GM18858 (cell line): Measurements from ENCODE around the gene DOC2B.
"Not testable (repeated sequence)": the region's sequence is repeated elsewhere in the genome, so short reads cannot be mapped to it uniquely, and the experiment has no call there.

Experiments used
- ATAC-seq: cut with Tn5 transposase; IDR thresholded peaks from one replicate; pipeline ENCODE4 v1.9.1; 2021; ENCODE audit not compliant: unreplicated experiment

DOC2B gene

DNA sequence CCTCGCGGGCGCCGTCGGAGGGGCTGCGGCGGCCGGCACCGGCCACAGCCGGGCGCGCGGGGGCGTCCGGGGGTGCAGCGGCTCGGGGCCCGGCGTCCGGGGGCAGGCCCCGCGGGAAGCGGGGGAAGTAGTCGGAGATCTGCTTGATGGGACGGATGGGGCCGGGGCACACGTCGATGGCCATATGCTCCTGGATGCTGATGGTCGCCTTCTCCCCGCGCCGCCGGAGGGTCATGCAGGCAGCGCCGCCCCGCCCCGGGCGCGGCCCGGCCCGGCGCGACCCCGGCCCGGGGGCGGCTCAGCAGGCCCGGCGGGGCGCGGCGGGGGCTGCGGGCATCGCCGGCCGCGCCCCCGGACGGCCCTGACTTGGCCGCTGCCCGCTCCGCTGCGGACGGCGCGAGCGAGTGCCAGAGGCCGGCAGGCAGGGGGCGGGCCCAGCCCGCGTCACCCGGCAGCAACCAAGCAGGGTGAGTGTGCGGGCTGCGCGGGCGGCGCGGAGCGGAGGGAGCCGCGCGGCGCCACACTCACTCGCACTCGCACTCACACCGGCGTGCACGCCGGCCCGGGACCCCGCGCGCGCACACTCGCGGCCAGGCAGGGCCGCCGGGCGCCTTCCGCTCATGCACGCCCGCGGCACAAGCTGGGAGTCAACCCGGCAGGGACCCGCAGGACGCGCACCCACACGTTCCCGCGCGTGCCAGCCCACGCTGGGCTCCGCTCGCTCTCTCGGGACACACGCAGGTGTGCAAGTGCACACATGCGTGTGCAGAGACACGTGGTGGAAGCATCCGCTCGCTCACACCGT lies at the start of gene DOC2B:
Gene DOC2B (minus strand): TSS at position 406 of the 805 bp plus-strand sequence. CDS start 171 bp downstream, at position 235.
- no peak for ATAC-seq

DNA sequence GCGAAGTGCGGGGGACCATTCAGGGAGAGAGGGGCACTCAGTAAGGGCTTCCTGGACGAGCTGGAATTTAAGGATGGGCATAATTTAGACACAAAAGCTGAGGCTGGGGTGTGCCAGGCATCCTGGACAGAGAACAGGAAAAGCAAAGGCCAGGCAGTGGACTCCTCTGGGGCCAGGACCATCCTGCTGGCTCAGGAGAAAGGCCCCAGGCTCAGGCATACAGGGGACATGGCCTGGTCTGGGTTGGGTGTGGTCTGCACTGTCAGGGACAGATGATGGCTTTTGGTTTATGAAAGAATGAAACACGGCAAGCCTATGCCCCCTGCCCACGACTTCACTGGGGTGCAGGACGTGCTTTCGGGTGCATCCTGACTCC lies 48.9 kb upstream of the DOC2B start:
- ATAC-seq, result no peak

DNA sequence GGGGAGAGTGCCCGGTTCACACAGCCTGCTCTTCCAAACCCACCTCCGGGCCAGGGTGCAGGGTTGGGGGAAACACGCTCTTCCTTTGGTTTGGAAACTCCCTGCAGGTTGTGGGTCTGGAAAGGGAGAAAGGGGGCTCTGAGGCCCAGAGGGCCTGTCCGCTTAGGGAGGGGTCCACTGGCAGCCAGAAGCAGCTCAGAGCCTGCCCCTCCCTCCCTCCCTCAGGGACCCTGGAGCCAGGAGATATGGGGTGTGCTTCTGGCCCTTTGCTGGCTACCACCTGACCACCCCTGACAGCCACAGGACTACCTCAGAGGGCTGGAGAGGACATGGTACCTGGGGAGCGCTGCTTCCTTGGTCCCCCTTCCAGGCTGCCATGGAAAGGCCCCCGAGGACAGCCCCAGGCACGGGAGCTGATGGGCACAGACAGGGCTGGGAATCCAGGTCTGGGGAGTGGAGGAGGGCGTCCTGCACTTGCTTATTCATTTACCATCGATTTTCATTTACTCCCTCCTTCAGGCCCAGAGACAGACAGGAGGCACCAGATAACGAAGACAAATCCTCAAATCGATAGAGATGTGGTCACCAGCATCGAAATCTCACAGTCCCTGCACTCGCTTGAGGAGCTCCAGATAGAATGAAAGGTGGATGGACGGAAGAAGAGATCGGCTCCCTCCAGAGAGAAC lies 48.4 kb upstream of the DOC2B start:
- no peak for ATAC-seq

DNA sequence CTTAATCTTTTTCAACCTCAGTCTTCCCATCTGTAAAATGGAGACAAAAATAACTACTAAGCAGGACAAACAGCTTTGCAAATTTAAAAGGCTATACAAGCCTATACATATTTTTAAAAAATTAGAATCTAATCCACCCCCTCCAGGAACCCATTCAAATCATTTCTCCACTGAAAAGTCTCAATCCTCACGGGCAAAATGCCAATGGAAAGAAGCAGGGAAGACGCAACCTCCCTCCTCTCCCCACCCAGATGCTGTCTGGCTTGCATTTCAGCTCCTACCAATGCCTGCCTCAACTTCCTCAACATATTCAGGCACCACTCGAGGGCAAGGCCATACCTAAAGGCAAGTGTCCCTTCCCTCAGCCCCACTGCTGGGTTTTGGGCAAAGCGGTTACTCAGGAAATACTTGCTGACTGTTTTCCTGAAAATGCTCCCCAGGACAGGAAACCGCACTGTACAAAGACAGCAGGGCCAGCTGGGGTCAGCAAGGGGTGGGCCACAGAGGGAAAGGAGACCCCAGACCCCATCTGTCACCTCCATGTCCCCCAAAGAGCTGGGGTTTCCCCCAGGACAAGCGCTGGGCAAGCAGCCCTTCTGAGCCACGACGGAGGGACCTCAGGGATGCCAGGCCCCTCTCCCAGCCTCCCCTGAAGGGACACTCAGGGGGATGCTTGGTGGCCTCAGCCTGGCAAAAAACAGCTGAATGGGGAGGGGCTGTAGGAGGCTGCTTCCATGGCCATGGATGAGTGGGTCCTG lies 47.7 kb upstream of the DOC2B start:
- no peak for ATAC-seq

DNA sequence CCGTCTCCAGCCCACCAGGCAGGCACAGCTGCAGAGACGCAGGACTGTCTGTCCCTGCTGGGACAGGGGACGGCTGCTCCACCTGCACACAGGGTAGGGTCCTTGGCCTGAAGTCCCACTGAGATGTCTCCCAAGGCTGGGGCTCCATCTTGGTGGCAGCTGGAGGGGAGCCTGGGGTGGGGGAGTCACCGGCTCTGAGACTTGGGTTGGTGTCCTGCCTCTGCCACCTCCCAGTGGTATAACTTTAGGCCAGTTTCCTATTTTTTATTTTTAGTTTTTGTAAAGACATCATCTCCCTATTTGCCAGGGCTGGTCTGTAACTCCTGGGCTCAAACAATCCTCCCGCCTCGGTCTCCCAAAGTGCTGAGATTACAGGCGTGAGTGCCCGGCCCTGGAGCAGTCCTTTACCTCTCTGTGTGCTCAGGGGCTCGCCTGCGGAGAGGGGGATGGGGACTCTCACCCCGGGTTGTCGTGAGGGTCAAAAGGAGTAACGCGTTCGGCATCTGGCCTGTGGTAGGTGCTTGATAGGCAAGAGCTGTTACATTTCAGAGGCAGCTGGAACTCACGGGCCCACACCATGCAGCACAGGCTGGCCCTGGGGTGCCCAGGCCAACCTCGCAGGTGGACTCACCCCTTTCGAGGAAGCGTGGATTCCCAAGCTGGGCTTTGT lies 46.6 kb upstream of the DOC2B start:
- no peak for ATAC-seq

DNA sequence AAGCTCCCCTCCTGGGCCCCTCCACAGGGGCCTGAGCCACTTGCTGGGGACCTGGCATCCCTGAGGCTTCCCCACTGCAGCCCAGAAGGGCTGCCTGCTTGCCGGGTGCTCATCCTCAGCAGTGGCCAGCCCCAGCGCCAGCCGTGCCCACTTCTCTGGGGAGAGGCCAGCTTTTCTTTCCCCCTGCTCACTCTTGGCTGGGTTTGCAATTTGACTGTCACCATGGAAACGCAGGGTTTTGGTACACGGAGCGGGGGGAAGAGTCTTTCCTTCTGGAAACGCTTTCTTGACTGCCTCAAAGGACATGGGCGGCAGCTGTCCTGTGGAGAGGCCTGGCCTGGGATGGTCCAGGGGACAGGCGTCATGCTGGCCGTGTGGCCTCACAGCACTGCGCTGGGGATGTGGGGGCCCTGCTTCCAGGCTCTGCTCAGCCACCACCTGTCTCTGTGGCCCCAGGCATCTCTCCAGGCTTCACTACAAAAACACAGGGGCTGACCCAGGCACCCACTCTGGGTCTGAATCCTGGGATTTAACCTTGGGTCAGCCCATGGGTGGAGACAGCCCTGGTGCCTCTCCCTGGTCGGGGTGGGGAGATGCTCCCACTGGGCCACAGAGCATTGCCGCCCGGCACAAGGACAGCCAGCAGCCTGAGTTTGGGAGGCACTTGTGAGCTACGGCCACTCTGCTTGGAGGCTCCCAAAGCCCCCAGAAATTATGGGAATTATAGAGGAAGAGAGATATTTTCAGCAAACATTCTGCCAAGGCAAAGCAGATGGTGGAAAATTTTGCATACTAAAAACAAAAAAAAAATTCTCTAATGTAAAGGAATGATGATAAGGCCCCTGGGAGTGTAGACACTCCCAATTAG lies 45.9 kb upstream of the DOC2B start:
- no peak for ATAC-seq

DNA sequence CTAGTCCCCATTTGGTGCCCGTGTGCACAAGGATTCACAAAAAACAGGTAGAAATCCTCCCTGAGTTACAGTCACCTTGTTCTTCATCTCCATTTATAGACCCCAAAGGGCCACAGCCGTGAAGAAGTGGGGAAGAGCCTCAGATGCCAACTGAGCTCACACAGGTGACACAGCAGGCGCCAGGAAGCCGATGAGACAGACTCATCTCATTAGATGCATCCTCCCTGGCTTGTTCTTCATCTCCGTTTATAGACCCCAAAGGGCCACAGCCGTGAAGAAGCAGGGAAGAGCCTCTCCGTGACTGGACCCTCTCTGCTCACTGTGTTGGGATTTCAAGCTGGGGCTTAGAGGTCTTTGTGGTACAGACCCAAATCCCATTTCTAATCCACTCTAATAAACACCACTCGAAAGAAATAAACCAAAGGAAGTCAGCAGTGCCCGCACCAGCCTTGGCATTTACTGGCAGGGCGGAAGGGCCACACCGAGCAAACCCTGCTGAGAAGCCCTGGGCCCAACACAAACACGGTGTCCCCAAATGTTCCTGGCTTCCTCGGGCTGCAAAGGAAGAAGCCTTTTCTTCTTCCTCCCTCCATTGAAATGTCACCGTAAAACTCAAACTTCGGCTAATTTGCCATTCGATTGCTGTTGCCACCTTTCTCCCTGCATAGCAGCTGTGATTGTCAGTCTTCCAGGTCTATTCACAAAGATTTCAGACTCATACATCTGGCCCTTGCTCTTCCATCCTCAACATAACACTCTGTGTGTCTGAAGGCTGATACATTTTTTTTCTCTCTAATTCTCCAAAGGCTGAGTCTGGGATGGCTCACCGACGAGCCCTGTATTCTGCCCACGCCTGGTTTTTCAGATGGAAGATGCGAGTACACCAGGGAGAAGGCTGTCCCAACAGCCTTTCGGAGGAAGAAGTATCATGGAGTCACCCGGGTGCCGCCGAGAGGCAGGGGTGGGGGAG lies 44.9 kb upstream of the DOC2B start:
- ATAC-seq, result no peak

DNA sequence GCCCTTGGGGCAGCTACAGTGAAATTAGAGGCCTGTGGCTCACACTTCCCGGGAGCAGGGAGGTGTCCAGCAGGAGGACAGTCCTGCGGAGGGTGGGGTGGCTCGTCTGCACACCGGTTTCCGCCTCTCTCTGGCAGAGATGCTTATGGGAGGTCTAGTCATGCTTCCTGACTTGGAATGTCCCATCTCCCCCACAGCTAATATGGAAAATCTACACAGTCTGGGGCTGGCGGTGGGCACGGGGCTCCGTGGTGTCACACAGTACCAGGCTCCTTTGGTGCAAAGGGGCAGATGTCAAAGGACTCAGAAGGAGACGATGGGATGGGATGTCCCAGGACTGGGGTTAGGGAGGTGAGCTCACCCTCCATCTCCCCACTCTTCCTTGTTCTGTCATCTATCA lies 44.1 kb upstream of the DOC2B start:
- no peak for ATAC-seq

DNA sequence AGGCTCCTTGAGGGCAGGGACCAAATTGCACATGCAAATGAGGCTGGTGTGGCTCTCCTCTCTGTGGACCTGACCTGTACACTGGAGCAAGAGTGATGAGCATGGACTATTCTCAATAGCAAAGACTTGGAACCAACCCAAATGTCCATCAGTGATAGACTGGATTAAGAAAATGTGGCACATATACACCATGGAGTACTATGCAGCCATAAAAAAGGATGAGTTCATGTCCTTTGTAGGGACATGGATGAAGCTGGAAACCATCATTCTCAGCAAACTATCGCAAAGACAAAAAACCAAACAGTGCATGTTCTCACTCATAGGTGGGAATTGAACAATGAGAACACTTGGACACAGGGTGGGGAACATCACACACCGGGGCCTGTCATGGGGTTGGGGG lies 43.1 kb upstream of the DOC2B start:
- ATAC-seq, result not testable (repeated sequence)

DNA sequence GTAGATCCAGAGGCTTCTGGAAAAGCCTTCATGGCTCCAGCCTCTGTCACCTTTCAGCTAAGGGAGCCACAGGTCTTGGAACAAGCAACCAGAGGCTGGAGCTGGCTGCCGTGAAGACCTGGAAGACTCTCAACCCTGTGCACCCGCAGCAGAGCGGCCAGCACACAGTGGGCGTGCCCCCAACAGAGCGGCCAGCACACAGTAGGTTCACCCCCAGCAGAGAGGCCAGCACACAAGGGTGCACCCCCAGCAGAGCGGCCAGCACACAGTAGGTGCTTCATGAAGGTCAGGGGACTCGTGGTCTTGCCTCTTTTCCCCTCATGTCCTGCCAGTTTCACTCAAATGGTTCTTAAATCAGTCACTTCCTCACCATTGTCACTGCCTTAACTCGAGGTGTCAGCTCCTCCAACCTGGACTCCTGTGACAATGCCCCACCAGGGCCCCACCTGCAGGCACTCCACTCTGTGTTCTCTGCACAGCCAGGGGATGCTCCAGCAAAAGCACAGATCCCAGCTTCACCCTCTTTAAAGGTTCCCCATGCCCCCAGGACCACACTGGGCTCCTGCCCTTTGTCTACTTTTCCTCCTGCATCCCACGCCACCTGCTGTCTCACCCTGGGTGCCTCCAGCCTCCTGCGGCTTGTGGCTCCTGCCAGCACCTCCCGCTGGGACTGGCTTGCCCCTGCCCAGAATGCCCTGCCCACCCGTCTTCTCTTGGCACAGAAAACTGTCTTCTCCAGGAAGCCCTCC lies 42.4 kb upstream of the DOC2B start:
- no peak for ATAC-seq

DNA sequence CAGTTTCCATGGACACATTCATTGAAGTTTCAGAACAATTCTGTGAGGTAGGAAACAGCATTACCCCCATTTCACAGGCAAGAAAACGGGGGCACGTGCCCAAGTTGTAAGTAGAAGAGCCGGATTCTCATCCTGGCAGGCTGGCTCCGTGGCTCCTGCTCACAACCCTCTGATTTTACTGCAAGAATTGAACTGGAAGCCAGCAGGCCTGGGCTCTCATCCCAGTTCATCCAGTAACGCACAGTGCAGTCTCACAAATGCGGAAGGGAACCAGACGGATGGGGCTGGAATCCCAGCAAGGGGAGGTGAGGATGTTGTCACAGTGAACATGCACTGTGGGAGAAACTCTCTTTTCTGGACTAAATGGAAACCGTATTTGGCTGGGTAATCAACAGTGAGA lies 40.7 kb upstream of the DOC2B start:
- ATAC-seq, result no peak

DNA sequence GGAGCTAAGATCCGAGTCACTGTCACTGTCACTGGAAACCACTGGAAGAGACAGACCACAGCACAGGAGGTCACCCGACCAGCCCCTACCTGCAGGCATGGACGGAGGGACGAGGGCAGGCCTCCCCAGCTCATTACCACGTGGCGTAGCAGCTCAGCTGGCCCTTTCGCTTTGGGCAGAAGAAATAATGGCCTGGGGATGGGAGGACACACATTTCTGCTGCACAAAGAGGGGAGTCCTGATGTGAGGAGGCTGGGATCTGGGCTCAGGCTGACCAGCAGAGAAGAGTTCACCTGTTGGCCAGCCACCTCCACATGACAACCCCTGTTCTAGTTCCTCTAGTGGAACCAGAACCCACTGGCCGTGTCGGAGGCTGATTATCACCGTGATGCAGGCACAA lies 38.2 kb upstream of the DOC2B start:
- no peak for ATAC-seq

DNA sequence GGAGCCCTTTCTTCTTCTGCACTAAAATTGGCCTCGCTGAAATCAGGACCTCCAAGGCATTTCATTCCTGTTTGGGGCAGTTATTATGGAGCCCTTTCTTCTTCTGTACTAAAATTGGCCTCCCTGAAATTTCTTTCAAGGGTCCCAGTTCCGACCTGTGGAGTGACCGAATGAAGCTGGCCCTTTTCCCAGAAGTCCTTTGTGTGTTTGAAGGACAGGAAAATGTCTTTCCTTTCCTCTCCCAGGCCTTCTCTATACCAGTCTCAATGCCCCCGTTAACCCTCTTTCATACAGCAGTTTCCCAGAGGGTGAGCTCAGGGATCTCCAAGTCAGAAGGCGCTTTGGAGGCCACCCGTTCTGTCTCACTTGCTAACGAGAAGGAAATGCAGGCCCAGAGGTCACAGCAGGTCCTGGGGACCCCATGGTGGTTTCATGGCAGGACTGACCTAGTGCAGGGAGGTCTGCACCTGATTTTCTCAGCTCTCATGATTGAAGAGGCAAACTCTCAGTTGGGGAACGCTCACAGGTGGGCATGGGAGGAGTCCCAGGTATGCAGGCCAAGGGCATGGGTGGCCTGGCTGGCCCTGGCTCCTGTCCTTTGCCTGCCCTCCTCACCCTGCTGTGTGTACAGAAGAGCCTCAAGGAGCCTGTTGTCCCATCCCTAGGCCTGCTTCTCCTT lies 37.1 kb upstream of the DOC2B start:
- no peak for ATAC-seq

DNA sequence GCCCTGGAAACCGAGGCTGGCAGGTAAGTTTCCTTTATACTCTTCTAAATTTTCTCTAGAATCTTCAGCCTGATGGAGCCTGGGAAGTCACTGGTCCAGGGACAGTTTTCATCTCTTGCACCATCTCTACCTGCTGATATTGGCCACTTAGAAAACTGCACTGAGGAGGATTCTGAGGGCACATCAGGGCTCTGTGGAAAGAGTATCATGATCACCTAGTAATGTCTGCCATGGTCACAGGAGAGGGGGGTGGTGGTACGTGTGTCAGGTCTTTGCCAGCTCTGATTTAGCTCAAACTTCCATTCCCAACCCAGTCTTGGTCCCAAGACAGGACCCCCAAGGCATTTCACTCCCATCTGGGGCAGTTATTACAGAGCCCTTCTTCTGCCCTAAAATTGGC lies 35.2 kb upstream of the DOC2B start:
- no peak for ATAC-seq

DNA sequence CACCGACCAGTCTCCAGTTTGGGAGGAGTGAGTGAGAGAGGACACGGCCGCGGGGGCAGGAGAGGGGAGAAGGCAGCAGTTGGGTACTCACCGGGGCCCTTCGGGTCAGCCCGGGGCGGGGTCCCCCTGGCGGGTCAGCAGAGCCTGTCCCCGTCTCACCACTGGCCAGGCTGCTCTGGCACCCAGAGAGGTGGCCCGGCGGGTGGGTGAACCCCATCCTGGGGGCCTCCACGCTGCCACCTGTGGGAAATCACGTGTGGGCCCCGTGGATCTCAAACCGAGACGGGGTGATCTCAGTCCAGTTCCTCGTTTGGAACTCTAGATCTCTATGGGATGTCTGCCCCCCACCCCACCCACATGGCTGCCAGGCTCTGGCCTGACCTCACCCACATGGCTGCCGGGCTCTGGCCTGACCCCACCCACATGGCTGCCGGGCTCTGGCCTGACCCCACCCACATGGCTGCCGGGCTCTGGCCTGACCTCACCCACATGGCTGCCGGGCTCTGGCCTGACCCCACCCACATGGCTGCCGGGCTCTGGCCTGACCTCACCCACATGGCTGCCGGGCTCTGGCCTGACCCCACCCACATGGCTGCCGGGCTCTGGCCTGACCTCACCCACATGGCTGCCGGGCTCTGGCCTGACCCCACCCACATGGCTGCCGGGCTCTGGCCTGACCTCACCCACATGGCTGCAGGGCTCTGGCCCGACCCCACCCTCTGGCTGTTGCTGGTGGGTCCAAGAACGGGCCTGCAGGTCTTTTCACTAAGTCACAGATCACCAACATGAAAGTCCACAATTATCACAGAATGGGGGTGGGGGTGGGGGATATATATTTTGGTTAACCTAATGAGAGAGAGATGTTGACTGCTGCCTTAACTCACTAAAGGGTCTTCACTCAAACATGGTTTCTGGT lies 34.4 kb upstream of the DOC2B start:
- ATAC-seq, result not testable (repeated sequence)

DNA sequence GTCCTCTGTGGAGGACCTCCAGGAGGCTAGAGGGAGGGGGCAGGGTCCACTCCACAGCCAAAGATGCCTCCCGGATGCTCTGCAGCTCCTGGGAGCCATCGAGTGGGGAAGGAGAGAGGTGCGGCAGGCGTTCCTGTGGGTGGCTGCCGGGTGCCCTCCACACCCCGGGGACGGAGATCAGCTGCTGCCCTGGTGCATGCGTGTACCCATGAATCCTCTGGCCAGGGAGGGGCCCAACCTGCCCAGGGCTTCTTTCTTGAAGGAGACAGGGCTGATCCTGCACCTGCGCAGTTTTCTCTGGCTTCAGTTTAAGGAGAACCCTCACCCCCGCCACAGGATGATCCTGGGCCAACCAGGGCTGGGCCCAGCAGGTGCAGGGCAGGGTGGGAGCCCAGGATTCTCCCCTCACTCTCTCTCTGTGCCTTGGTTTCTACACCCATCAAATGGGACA lies 33.5 kb upstream of the DOC2B start:
- no peak for ATAC-seq
